HG02852 (cell line): Measurements from ENCODE around the gene TEX48.
A peak's percentile ranks its signal among the peaks of the same experiment; 100 is the strongest.

ENCODE experiments used
- ATAC-seq: cut with Tn5 transposase; IDR thresholded peaks from one replicate; pipeline ENCODE4 v1.9.1; 2021; ENCODE audit warnings: mild to moderate bottlenecking, moderate library complexity; ENCODE audit not compliant: unreplicated experiment

Gene TEX48

DNA sequence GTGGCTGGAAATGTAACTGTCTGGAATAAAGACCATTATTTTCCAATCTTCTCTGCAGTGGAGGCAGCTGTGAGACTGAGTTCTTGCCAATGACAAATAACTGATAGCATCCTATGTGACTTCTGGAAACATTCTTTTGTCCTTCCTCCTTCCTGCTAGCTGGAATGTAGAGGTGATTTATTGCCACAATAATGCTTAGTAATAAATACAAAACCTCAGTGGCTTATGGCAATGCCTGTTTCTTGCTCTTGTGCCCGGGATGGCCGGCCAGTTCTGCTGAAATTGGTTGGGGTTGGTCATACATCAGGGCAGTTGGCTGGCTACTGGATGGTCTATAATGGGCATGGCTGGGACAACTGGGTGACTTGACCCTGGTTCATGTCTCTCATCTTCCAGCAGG lies 12.2 kb upstream of the TEX48 start:
- ATAC-seq: no peak

DNA sequence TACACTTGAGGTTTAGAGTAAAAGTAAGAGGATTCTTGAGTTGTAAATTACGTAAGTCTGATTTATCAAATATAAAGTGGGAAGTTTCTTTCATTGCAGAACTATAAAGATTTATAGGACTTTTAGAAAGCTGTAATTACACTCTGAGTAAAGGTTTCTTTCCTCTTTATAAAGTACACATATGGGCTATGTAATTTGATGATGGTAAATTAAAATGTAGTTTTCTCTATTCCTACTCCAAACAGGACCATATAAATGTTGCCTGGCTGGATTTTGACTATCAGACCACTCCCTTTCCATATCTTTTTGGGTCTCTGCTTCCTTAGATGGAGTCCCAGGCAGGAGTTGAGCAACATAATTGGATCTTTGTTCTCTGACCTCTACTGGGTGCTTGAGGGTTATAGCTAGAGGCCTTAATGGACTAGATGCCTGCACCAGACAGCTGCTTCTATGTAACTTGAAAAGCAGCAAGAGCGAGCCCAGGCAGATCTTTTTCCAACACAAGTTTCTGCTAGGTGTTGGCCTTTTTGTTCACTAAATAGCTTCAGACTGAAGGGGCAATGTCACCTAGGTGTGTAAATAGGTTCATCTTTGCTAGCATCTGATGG lies 11.4 kb upstream of the TEX48 start:
- ATAC-seq: no peak

- no peak for ATAC-seq
Measured at GRCh38 chr9:114691956-114692295, 9.9 kb upstream of the TEX48 start.

DNA sequence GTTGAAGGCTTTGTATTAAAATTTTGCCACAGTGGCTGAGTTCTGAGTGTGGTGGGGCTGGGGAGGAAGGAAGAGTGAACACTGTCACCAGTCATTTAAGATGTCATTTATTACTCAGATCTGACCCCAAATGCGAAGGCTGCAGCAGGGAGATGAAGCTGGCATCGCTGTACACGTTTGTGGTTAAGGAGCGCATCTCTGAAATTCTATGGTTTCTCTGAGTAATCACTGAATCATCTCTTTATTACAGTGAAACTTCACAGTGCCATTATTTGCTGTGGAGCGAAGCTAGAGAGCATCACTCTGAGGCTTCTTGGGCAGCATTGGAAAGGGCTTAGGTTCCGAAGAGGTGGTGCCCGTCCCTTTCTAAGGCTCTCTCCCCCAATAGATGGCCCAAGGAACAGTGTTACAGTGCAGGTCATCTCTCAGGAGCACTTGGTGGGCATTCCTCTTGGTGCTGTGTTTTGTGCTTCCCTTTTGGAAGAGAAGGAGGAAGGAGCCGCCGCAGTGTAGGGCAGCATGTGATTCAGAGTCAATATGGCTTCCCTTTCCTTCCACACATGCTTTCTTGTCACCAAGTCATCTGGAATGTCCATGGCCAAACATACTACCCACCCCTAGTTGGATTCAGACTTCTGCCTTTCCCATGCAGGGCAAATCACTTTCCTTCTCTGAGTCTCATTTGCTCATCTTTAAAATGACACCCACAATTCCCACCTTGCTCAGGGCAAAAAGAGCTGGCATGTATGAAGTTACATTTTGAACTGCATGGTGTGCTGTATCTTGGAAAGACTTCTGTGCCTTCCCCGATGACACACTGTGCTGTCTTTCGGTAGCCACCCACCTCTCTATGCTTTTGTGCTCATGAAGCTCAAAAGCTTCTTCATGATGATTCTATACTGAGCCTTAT lies 9.3 kb upstream of the TEX48 start:
- peak; percentile 56 for ATAC-seq

- ATAC-seq: no peak
Measured at GRCh38 chr9:114690308-114690707, 8.3 kb upstream of the TEX48 start.

DNA sequence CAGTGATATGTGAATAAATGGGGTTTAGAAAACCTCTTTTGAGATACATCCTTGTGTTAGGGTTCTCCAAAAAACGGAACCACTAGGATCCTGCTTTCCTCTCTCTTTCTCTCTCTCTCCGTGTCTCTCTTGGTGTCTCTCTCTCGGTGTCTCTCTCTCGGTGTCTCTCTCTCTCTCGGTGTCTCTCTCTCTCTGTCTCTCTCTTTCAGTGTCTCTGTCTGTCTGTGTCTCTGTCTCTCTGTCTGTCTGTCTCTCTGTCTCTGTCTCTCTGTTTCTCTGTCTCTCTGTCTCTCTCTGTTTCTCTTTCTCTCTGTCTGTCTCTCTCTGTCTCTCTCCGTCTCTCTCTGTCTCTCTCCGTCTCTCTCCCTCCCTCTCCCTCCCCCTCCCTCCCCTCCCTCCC lies 7.8 kb upstream of the TEX48 start:
- ATAC-seq: no peak

DNA sequence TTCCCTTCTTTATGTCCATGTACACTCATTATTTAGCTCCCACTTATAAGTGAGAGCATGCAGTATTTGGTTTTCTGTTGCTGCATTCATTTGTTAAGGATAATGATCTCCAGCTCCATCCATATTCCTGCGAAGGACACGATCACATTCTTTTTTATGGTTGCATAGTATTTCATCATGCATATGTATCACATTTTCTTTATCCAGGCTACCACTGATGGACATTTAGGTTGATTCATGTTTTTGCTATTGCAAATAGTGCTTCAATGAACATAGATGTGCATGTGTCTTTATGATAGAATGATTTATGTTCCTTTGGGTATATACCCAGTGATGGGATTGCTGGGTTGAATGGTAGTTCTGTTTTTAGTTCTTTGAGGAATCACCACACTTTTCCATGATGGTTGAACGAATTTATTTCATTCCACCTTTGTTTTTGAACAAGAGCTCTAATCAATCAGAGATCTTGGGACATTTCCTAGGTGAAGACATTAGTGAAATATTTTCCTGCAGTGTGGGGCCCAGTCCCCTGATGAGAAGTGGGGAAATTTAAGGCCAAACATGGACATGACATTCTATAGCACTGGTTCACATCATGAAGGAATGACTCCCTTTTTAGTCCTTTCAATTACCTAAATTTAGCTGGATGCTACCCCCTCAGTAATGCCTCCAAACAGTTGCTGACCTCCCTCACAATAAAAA lies 7.1 kb upstream of the TEX48 start:
- no peak for ATAC-seq

DNA sequence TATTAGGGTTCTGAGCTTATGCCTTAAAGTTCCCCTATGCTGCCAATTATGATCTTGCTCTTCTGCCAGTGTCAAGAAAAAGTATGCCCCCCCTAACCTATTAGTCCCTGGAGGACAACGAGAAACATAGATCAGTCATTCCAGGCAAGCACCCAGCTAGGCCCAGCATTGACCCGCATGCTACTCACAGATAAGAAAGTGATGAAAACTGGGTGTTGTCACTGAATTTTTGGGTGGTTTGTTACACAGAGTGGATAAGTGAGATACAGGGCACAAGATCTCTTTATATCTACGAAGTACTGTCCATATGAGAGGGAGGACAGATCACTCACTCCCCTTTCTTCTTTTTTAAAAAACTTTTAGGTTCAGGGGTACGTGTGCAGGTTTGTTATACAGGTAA lies 6.4 kb upstream of the TEX48 start:
- no peak for ATAC-seq

DNA sequence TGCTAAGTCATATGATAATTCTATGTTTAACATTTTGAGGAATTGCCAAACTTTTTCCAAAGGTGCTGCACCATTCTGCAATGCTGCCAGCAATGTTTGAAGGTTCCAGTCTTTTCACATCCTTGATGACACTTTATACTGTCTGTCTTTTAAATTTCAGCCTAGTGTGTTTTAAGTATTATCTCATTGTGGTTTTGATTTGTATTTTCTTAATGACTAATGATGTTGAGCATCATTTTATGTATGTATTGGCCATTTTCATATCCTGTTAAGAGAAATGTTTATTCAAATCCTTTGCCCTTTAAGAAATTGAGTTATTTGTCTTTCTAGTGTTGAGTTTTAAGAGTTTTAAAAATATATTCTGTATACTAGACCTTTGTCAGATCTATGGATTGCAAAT lies 5.0 kb upstream of the TEX48 start:
- ATAC-seq: no peak

GRCh38 chr9:114685951-114686350 lies 4.0 kb upstream of the TEX48 start:
- no peak for ATAC-seq

DNA sequence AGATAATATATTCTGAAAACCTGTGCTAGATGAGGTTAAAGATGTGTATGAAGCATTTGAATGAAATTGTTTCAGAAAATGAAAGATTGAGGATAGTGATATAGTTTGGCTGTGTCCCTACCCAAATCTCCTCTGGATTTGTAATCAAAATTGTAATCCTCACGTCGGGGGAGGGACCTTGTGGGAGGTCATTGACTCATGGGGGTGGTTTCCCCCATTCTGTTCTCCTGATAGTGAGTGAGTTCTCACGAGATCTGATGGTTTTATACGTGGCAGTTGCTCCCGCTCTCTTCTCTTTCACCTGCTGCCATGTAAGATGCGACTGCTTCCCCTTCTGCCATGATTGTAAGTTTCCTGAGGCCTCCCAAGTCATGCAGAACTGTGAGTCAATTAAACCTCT lies 2.0 kb upstream of the TEX48 start:
- no peak for ATAC-seq

- ATAC-seq: no peak
Measured at GRCh38 chr9:114682846-114683245, 854 bp upstream of the TEX48 start.

- ATAC-seq: no peak
Measured at GRCh38 chr9:114680259-114681001, 1.6 kb downstream of the TEX48 start.

DNA sequence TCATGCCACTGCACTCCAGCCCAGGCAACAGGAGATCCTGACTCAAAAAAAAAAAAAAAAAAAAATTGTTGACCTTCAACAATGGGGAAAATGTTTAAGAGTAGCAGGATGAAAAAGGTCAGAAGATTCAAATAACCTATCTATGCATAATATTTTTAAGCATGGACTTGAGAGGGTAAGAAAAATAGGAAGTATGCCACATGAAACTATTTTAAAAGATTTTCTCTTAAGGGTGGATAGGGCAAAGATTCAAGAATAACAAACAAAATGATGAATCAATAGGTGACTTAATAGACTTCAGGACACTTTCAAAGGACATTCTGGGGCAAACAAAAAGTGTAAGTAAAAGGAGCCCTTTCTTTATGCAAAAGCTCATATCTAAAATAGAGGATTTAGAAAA lies 3.2 kb downstream of the TEX48 start:
- ATAC-seq: no peak

DNA sequence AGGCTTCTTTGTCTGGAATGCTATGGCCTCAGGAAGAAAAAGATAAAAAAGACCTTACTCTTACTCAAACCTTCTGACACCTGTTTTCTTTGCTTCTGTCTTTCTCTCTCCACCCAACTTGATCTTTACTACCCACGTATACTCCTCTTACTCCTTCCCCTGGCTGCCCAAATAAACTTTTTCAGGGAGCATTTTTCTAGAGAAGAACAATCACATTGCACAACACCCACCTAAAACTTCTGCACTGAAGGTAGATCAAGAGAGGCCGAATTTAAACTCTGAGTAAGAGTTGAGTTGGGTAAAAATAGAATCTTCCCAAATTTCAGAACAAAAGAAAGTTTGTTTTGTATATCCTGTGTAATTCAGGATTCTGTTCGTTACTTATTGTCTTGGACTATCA lies 3.9 kb downstream of the TEX48 start:
- ATAC-seq: no peak

- ATAC-seq: no peak
Measured at GRCh38 chr9:114677418-114677817, 4.6 kb downstream of the TEX48 start.

GRCh38 chr9:114676901-114677300 lies 5.1 kb downstream of the TEX48 start:
- no peak for ATAC-seq

DNA sequence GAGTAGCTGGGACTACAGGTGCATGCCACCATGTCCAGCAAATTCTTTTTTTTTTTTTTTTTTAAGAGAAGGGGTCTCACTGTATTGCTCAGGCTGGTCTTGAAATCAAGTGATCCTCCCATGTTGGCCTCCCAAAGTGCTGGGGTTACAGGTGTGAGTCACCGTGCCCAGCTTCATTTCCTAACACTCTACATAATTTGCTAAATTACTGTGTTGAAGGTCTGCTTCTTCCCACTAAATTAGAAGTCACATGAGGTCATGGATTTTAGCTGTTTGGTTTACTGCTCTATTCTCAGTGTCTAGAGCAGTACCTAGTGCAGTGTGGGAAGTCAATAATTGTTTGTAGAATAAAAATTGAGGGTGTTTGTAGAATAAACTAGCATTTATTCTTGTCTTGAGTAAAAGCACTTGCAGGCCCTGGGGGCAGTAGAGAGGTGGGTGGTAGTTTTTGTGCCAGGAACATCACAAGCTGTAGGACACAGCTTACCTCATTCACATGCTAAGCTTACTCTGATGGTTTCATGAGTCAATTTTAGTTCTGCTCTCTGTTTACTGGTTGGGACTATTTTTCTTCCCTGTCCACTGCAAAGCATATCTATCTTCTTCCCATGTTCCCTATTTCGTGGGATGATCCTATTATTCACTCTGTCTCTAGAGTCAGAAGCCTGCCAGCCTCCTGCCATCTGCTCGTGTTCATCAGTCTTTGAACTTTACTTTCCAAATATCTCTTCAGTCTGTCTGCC lies 7.0 kb downstream of the TEX48 start:
- no peak for ATAC-seq

GRCh38 chr9:114674076-114674797 lies 7.8 kb downstream of the TEX48 start:
- no peak for ATAC-seq

DNA sequence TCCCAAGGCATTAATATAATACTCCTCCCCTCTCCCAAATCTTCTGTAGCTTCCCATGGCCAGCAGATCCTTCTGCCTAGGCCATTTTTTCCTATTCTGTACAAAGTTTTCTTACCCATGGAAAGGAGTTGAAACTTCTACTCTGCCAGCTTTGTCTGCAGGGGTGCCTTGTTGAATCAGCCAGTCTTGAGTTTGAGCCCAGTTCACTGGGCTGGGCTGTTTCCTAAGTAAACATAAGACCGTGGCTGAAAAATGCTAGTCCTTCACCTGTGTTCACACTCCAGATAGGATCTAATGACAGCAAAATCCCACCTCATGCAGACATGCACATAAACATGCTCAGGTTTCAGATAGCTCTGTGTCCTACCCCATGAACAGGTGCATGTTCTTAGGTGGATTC lies 10.4 kb downstream of the TEX48 start:
- no peak for ATAC-seq
